Retinal pigment epithelial cell (primary cell): ENCODE results near the gene MYBPHL.

Experiments
- DNase-seq: peaks from one replicate; pipeline ENCODE4 v3.0.0-alpha.2; 2010; ENCODE audit warnings: low read depth
- H3K4me3 ChIP-seq: 2 replicates; pipeline ENCODE4 v1.5.1; 2011; ENCODE audit warnings: mild to moderate bottlenecking, low read length, control low read depth, moderate library complexity
- TF ChIP-seq, protein P1 (sequence below): conservative IDR thresholded peaks from 2 replicates; pipeline ENCODE4 v1.5.1; 2011; ENCODE audit warnings: low read depth, low read length, control low read depth, inconsistent platforms

The MYBPHL gene

DNA sequence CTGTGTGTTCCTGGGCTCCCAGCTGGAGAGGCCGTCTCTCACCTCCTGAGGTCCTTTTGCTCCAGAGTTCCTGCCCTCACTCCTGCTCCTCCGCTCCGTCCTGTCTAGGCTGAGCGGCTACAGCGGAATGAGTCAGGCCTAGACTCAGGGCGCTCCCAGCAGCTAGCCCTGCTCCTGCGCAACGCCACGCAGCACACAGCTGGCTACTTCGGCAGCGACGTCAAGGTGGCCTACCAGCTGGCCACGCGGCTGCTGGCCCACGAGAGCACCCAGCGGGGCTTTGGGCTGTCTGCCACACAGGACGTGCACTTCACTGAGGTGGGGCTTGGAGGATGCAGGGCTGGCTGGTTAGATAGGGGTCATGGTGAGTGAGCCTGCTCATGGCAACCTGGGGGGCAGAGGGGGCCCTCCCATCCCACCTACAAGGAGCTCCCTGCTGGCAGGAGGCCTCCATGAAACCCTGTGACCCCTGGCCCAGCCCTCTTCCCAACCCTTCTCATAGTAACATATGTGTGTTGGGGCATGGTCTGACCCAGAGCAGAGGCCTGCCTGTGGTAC, 39.0 kb downstream of the MYBPHL start:
- DNase-seq: no peak
- H3K4me3 ChIP-seq: no peak overlapping the region
- TF ChIP-seq, protein P1, sequence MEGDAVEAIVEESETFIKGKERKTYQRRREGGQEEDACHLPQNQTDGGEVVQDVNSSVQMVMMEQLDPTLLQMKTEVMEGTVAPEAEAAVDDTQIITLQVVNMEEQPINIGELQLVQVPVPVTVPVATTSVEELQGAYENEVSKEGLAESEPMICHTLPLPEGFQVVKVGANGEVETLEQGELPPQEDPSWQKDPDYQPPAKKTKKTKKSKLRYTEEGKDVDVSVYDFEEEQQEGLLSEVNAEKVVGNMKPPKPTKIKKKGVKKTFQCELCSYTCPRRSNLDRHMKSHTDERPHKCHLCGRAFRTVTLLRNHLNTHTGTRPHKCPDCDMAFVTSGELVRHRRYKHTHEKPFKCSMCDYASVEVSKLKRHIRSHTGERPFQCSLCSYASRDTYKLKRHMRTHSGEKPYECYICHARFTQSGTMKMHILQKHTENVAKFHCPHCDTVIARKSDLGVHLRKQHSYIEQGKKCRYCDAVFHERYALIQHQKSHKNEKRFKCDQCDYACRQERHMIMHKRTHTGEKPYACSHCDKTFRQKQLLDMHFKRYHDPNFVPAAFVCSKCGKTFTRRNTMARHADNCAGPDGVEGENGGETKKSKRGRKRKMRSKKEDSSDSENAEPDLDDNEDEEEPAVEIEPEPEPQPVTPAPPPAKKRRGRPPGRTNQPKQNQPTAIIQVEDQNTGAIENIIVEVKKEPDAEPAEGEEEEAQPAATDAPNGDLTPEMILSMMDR: no peak

DNA sequence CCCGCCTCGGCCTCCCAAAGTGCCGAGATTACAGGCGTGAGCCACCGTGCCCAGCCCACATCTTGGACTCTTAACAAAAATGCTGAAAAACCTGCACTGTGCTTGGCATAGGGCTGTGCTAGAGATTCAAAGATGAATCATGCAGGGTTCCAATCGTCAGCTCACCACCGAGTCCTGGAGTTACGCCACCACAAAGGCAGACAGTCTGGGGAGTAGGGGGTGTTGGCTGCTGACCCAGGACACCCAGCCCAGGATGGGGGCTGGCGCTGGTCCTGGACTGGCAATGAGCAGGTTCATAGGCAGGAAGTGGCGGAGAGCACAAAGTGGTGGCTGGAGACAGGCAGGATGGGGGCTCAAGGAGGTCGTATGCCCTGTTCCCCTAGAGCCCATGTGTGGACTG, 39.8 kb downstream of the MYBPHL start:
- no peak for DNase-seq
- TF ChIP-seq, protein P1: no peak
- H3K4me3 ChIP-seq: no peak overlapping the region

DNA sequence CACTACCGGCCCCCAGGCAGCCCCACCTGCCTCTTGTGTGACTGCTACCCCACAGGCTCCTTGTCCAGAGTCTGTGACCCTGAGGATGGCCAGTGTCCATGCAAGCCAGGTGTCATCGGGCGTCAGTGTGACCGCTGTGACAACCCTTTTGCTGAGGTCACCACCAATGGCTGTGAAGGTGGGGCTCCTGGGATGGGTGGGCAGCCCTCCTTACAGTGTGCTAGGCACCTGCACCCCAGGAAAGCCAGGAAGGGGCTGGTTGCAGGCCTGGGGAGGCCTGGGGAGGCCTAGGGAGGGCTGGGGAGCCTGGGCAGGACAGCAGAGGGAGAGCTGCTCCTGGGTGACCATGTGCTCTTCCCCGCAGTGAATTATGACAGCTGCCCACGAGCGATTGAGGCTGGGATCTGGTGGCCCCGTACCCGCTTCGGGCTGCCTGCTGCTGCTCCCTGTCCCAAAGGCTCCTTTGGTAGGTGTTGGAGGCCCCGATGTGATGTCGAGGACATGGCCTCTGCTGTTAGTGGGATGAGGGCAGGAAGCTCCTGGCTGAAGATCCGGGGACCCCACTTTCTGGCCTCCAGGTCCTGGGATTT, 41.0 kb downstream of the MYBPHL start:
- no peak for DNase-seq
- H3K4me3 ChIP-seq: no peak overlapping the region
- TF ChIP-seq, protein P1: no peak

DNA sequence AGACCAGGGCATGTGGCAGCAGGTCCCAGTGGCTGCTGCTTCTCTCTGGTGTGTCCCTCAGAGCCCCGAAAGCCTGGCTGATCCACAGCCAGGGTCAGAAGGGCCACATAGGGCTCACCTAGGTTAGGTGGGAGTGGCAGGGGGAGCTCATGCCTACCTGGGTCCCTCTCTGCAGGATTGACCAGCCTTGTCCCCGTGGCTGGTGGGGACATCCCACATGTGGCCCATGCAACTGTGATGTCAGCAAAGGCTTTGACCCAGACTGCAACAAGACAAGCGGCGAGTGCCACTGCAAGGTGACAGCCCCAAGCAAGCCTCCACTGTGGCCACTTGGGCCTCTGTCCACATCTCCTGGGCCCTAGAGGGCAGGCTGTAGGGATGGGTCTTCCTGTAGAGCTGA, 41.8 kb downstream of the MYBPHL start:
- no peak for DNase-seq
- no peak overlapping the region for H3K4me3 ChIP-seq
- TF ChIP-seq, protein P1: no peak

DNA sequence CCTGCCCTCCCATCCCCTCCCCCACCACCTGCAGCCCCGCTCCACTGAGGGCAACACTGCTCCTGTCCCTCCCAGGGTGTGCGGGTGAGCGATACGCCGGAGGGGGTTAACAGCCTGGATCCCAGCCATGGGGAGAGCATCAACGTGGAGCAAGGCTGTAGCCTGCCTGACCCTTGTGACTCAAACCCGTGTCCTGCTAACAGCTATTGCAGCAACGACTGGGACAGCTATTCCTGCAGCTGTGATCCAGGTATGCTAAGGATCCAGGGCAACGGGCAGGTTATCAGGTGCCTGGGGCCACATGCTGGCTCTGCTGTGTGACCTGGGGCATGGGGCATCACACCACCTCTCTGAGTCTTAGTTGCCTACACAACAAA, 42.4 kb downstream of the MYBPHL start:
- H3K4me3 ChIP-seq: no peak overlapping the region
- DNase-seq: no peak
- TF ChIP-seq, protein P1: no peak

DNA sequence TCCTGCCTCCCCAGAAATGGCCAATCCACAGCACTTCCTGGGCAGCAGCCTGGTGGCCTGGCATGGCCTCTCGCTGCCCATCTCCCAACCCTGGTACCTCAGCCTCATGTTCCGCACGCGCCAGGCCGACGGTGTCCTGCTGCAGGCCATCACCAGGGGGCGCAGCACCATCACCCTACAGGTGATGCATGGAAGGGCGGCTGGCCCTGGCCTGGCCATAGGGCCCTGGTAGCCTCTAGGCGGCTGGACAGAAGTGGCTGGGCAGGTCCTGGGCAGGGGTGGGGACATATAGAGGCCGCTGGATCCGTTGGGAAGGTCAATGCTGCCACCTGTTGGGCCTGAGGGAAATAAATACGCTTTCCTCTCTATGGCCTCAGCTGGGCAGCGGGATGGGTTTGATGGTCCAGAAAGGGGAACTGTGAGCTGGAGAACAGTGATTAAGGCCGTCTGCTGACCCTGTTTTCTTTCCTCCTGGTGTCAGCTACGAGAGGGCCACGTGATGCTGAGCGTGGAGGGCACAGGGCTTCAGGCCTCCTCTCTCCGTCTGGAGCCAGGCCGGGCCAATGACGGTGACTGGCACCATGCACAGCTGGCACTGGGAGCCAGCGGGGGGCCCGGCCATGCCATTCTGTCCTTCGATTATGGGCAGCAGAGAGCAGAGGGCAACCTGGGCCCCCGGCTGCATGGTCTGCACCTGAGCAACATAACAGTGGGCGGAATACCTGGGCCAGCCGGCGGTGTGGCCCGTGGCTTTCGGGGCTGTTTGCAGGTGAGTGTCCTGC, 43.0 kb downstream of the MYBPHL start:
- peak; percentile 70 for DNase-seq
- H3K4me3 ChIP-seq: no peak overlapping the region
- TF ChIP-seq, protein P1: peak; percentile 98

DNA sequence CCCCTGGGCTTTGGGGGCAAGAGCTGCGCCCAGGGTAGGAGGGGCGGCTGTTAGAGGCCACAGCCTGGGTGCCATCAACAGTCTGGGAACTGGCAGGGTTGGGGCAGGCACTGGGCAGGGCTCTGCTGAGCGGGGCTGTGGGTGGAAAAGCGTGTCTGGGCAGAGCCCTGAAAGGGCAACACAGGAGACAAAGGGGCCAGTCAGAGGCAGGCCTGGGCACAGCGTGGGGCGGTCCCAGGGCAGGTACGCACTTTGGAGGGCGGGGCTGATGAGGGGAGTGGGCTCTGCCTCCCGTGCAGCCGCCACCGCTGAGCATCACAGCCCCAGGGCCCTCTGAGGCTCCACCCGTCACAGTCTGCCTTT, 43.6 kb downstream of the MYBPHL start:
- no peak overlapping the region for H3K4me3 ChIP-seq
- TF ChIP-seq, protein P1: no peak
- no peak for DNase-seq
